Measurements from ENCODE around the gene DHTKD1. TPM values are rescaled to one million over a fixed set of nuclear protein-coding genes. Genes with fewer than 3 reads are reported as not detected.
A peak's percentile ranks its signal among the peaks of the same experiment; 100 is the strongest.

The DHTKD1 gene
- total RNA-seq, 1 donor from 2014 or later = 31.7 TPM

GRCh38 chr10:12042409-12042796, 26.4 kb upstream of the DHTKD1 start:
- TF ChIP-seq CTCF (IDR thresholded peaks at IDR 0.05; ENCODE audit: unreplicated experiment) = no peak
- peaks cover 10% of the 10 kb centered on the region for H3K27me3 Mint-ChIP-seq (ENCODE audit: unreplicated experiment)
- H3K9me3 Mint-ChIP-seq (ENCODE audit: unreplicated experiment) = no peaks in the 10 kb centered on the region
- H3K4me3 Mint-ChIP-seq (ENCODE audit: unreplicated experiment) = peak overlapping the region; percentile 97
- H3K27ac Mint-ChIP-seq (ENCODE audit: unreplicated experiment) = no peak overlapping the region
- H3K36me3 Mint-ChIP-seq (ENCODE audit: low read depth, unreplicated experiment) = peaks cover 6% of the 10 kb centered on the region
- H3K4me1 Mint-ChIP-seq (ENCODE audit: unreplicated experiment) = peaks cover 13% of the 10 kb centered on the region
- peak; percentile 43 for DNase-seq (ENCODE audit: low spot score)

- H3K36me3 Mint-ChIP-seq (ENCODE audit: low read depth, unreplicated experiment) = peaks cover 6% of the 10 kb centered on the region
- peaks cover 10% of the 10 kb centered on the region for H3K27me3 Mint-ChIP-seq (ENCODE audit: unreplicated experiment)
- H3K9me3 Mint-ChIP-seq (ENCODE audit: unreplicated experiment) = no peaks in the 10 kb centered on the region
- H3K4me3 Mint-ChIP-seq (ENCODE audit: unreplicated experiment) = peak within 1 kb of the TSS; percentile 97
- TF ChIP-seq CTCF (IDR thresholded peaks at IDR 0.05; ENCODE audit: unreplicated experiment) = no peak
- H3K4me1 Mint-ChIP-seq (ENCODE audit: unreplicated experiment) = peaks cover 13% of the 10 kb centered on the region
- peak within 1 kb of the TSS; percentile 100 for H3K27ac Mint-ChIP-seq (ENCODE audit: unreplicated experiment)
- peak; percentile 97 for DNase-seq (ENCODE audit: low spot score)
These were observed 25.7 kb upstream of the DHTKD1 start, which contains the start of gene UPF2 for GRCh38 chr10:12042797-12043651. TSS of gene UPF2 (minus strand) at chr10:12042809. CDS start at chr10:12035423, 7,386 bp downstream.

GRCh38 chr10:12045596-12045995, 23.2 kb upstream of the DHTKD1 start:
- no peak for TF ChIP-seq CTCF (IDR thresholded peaks at IDR 0.05; ENCODE audit: unreplicated experiment)
- no peak overlapping the region for H3K27ac Mint-ChIP-seq (ENCODE audit: unreplicated experiment)
- no peak overlapping the region for H3K4me3 Mint-ChIP-seq (ENCODE audit: unreplicated experiment)
- peaks cover 10% of the 10 kb centered on the region for H3K4me1 Mint-ChIP-seq (ENCODE audit: unreplicated experiment)
- no peak for DNase-seq (ENCODE audit: low spot score)
- H3K27me3 Mint-ChIP-seq (ENCODE audit: unreplicated experiment) = peaks cover 10% of the 10 kb centered on the region
- H3K36me3 Mint-ChIP-seq (ENCODE audit: low read depth, unreplicated experiment) = peaks cover 6% of the 10 kb centered on the region
- no peaks in the 10 kb centered on the region for H3K9me3 Mint-ChIP-seq (ENCODE audit: unreplicated experiment)

- TF ChIP-seq CTCF (IDR thresholded peaks at IDR 0.05; ENCODE audit: unreplicated experiment) = no peak
- Mint-ChIP-seq H3K36me3 (ENCODE audit: low read depth, unreplicated experiment) (no peaks in the 10 kb centered on the region), H3K9me3 (ENCODE audit: unreplicated experiment) (no peaks in the 10 kb centered on the region), H3K4me1 (ENCODE audit: unreplicated experiment) (peaks cover 12% of the 10 kb centered on the region), H3K27ac (ENCODE audit: unreplicated experiment) (no peak overlapping the region), H3K27me3 (ENCODE audit: unreplicated experiment) (peaks cover 3% of the 10 kb centered on the region), H3K4me3 (ENCODE audit: unreplicated experiment) (no peak overlapping the region)
- DNase-seq (ENCODE audit: low spot score) = no peak
These were observed 20.2 kb upstream of the DHTKD1 start for GRCh38 chr10:12048547-12048946.

- no peak for TF ChIP-seq CTCF (IDR thresholded peaks at IDR 0.05; ENCODE audit: unreplicated experiment)
- no peak for DNase-seq (ENCODE audit: low spot score)
- H3K9me3 Mint-ChIP-seq (ENCODE audit: unreplicated experiment) = no peaks in the 10 kb centered on the region
- no peaks in the 10 kb centered on the region for H3K36me3 Mint-ChIP-seq (ENCODE audit: low read depth, unreplicated experiment)
- peaks cover 12% of the 10 kb centered on the region for H3K4me1 Mint-ChIP-seq (ENCODE audit: unreplicated experiment)
- peak overlapping the region; percentile 41 for H3K27ac Mint-ChIP-seq (ENCODE audit: unreplicated experiment)
- no peak overlapping the region for H3K4me3 Mint-ChIP-seq (ENCODE audit: unreplicated experiment)
- peaks cover 3% of the 10 kb centered on the region for H3K27me3 Mint-ChIP-seq (ENCODE audit: unreplicated experiment)
These were observed 18.2 kb upstream of the DHTKD1 start for GRCh38 chr10:12050528-12050927.
